MM.1S (cell line): ENCODE measurements around the gene MTMR8.

Experiments
- EZH2 ChIP-seq: fragments of 300-600 bp; sonication (generic); optimal IDR thresholded peaks from 2 replicates; pipeline ENCODE3; 2017; ENCODE audit warnings: low read depth, mild to moderate bottlenecking, antibody characterized with exemption, low read length, mixed read lengths
- TF ChIP-seq, protein P1 (sequence below): fragments of 300-600 bp; sonication (generic); IDR thresholded peaks from 2 replicates; pipeline ENCODE4 v1.5.1; 2016; ENCODE audit warnings: antibody characterized with exemption, low read length, mixed read lengths

DNA sequence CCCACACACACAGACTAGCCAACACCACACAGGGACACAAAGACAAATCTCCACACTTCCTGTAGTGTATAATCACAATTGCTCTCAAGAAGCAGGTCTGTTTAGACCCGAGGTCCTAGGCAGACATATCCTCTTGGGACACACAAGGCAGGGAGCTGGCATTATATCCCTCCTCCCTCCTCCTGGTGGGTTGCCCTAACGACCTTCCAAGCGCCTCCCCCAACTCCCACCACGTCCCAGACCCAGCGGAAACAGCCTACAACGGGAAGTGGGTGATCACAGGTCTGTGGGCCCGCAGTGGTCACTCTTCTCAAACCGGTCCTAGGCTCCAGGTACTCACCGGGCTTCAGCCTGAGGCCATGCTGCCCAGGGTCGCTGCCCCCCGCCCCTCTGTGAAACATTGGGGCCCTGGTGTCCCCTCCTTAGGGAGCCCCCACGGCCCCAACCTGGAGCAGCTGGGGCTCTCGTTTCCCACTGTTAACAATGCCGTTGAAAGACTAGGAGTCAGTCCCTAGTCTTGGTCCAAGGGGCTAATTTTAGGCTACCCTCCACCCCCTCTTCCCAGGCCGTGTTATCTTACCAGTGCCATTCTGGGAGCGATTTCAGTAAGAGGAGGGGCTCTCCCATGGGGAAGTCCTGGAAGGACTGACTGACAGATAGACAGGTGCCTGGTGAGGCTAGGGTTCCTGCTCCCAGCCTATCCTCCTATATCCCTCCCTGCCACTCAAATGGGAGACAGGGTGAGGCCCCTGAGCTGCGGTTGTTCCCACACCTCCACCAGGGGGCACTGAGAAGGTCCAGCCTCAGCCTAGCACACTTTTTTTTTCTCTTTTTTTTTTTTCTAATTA, 164.9 kb downstream of the MTMR8 start, which contains the start of gene ASB12:
- TF ChIP-seq, protein P1, sequence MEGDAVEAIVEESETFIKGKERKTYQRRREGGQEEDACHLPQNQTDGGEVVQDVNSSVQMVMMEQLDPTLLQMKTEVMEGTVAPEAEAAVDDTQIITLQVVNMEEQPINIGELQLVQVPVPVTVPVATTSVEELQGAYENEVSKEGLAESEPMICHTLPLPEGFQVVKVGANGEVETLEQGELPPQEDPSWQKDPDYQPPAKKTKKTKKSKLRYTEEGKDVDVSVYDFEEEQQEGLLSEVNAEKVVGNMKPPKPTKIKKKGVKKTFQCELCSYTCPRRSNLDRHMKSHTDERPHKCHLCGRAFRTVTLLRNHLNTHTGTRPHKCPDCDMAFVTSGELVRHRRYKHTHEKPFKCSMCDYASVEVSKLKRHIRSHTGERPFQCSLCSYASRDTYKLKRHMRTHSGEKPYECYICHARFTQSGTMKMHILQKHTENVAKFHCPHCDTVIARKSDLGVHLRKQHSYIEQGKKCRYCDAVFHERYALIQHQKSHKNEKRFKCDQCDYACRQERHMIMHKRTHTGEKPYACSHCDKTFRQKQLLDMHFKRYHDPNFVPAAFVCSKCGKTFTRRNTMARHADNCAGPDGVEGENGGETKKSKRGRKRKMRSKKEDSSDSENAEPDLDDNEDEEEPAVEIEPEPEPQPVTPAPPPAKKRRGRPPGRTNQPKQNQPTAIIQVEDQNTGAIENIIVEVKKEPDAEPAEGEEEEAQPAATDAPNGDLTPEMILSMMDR, result no peak
- no peak for TF ChIP-seq EZH2
